CD14-positive monocyte (primary cell): ENCODE results near the gene CDH12. TPM values are rescaled to one million over a fixed set of nuclear protein-coding genes. Genes with fewer than 3 reads are reported as not detected.

ENCODE experiments used
- DNase-seq, 3 donors: peaks; one replicate each; pipeline ENCODE4 v3.0.0-alpha.2; 2011 to 2022
- H2AFZ ChIP-seq: 2 replicates; pipeline ENCODE4 v1.6.0; 2012; ENCODE audit warnings: mild to moderate bottlenecking, low read depth, low read length, inconsistent platforms; ENCODE audit not compliant: insufficient read depth, poor library complexity, severe bottlenecking
- H3K27ac ChIP-seq, 2 donors: 1 replicate in 1 of 2; 2 replicates in 1 of 2; pipeline ENCODE4 v1.5.1; 2012 to 2013; ENCODE audit warnings: low read length in 2 of 2, control low read depth in 1 of 2, inconsistent platforms in 1 of 2, low read depth in 1 of 2, mild to moderate bottlenecking in 1 of 2
- H3K27me3 ChIP-seq, 2 donors: one replicate each; pipeline versions ENCODE4 v1.6.0 to v1.6.1; 2011 to 2013; ENCODE audit warnings: low read length in 2 of 2; ENCODE audit not compliant: control insufficient read depth in 2 of 2, insufficient read depth in 2 of 2
- H3K36me3 ChIP-seq, 2 donors: replicated peaks in 1 of 2; 1 replicate in 1 of 2; 2 replicates in 1 of 2; pipeline versions ENCODE4 v1.5.1 to v1.6.1; 2012 to 2013; ENCODE audit warnings: low read length in 2 of 2, control low read depth in 1 of 2, inconsistent platforms in 1 of 2, mild to moderate bottlenecking in 1 of 2; ENCODE audit not compliant: insufficient read depth in 2 of 2, control insufficient read depth in 1 of 2
- H3K4me1 ChIP-seq, 2 donors: 1 replicate in 1 of 2; 2 replicates in 1 of 2; pipeline versions ENCODE4 v1.5.1 to v1.6.1; 2012 to 2013; ENCODE audit warnings: low read length in 2 of 2, control low read depth in 1 of 2, inconsistent platforms in 1 of 2, mild to moderate bottlenecking in 1 of 2, moderate library complexity in 1 of 2; ENCODE audit not compliant: insufficient read depth in 2 of 2, control insufficient read depth in 1 of 2
- H3K4me2 ChIP-seq: replicated peaks from 2 replicates; pipeline ENCODE3; 2012; ENCODE audit warnings: low read length, moderate library complexity, mild to moderate bottlenecking; ENCODE audit not compliant: poor library complexity, severe bottlenecking; ENCODE audit errors: extremely low read depth
- H3K4me3 ChIP-seq, 3 experiments: fragments of 200-600 bp in 1 of 3; sonication (generic) in 1 of 3; replicated peaks in 1 of 3; 1 replicate in 2 of 3; 2 replicates in 1 of 3; pipeline ENCODE4 v1.5.1; 2011 to 2013; ENCODE audit warnings: low read length in 3 of 3, mild to moderate bottlenecking in 3 of 3, control low read depth in 2 of 3, low read depth in 2 of 3, inconsistent platforms in 1 of 3, moderate library complexity in 1 of 3
- H3K79me2 ChIP-seq: 2 replicates; pipeline ENCODE4 v1.6.0; 2012; ENCODE audit warnings: mild to moderate bottlenecking, control low read depth, inconsistent platforms, low read length, moderate library complexity; ENCODE audit not compliant: insufficient read depth
- H3K9ac ChIP-seq: 2 replicates; pipeline ENCODE4 v1.6.0; 2017; ENCODE audit warnings: low read length, mild to moderate bottlenecking; ENCODE audit not compliant: insufficient read depth, poor library complexity, severe bottlenecking
- H3K9me3 ChIP-seq, 2 donors: replicated peaks in 1 of 2; 1 replicate in 1 of 2; 2 replicates in 1 of 2; pipeline versions ENCODE4 v1.5.1 to v1.6.1; 2012 to 2013; ENCODE audit warnings: low read length in 2 of 2, control low read depth in 1 of 2; ENCODE audit not compliant: control insufficient read depth in 1 of 2, insufficient read depth in 1 of 2
- H4K20me1 ChIP-seq: 2 replicates; pipeline ENCODE4 v1.6.0; 2012; ENCODE audit warnings: mild to moderate bottlenecking, low read length, control low read depth, moderate library complexity; ENCODE audit not compliant: insufficient read depth
- H3K27ac Mint-ChIP-seq, 7 donors: one replicate each; pipeline ENCODE4 v1.8.0; 2020; ENCODE audit warnings: mild to moderate bottlenecking in 7 of 7, mixed read lengths in 7 of 7, moderate library complexity in 6 of 7, inconsistent platforms in 2 of 7
- H3K27me3 Mint-ChIP-seq, 3 donors: one replicate each; pipeline ENCODE4 v1.8.0; 2021 to 2022; ENCODE audit warnings: low read depth in 3 of 3, mild to moderate bottlenecking in 3 of 3, mixed read lengths in 3 of 3, moderate library complexity in 3 of 3, inconsistent platforms in 1 of 3
- H3K36me3 Mint-ChIP-seq, 2 donors: one replicate each; pipeline ENCODE4 v1.8.0; 2020; ENCODE audit warnings: mixed read lengths in 2 of 2, inconsistent platforms in 1 of 2, mild to moderate bottlenecking in 1 of 2
- H3K4me1 Mint-ChIP-seq: one replicate; pipeline ENCODE4 v1.8.0; 2020; ENCODE audit warnings: mild to moderate bottlenecking, mixed read lengths
- H3K4me3 Mint-ChIP-seq, 2 donors: one replicate each; pipeline ENCODE4 v1.8.0; 2020; ENCODE audit warnings: mild to moderate bottlenecking in 2 of 2, mixed read lengths in 2 of 2, moderate library complexity in 1 of 2
- H3K9me3 Mint-ChIP-seq, 7 donors: one replicate each; pipeline ENCODE4 v1.8.0; 2020 to 2022; ENCODE audit warnings: mixed read lengths in 7 of 7, mild to moderate bottlenecking in 6 of 7, moderate library complexity in 6 of 7, inconsistent platforms in 2 of 7
- CTCF ChIP-seq: fragments of 200-600 bp; IDR thresholded peaks from one replicate; pipeline ENCODE4 v1.8.0; 2022; ENCODE audit warnings: antibody characterized with exemption, mild to moderate bottlenecking
- intact Hi-C, 2 donors: fragments of 100-400 bp; cut with micrococcal nuclease; formaldehyde crosslinking; loops; one replicate each; pipeline versions ENCODE4 v1.15.0 to v1.15.1; 2023
- polyA plus RNA-seq, 3 donors: library from polyadenylated mRNA; depleted of rRNA in 1 of 3; unstranded in 2 of 3; stranded (reverse) in 1 of 3; fragments of 300-500 nt in 2 of 3; fragments of >200 nt in 1 of 3; fragmentation: Illumina TruSeq in 2 of 3; gene quantifications; 1 replicate in 2 of 3; 2 replicates in 1 of 3; pipeline ENCODE4 v1.2.3, GENCODE V29; 2012 to 2021

Gene CDH12
- polyA plus RNA-seq, 3 donors: not detected

DNA sequence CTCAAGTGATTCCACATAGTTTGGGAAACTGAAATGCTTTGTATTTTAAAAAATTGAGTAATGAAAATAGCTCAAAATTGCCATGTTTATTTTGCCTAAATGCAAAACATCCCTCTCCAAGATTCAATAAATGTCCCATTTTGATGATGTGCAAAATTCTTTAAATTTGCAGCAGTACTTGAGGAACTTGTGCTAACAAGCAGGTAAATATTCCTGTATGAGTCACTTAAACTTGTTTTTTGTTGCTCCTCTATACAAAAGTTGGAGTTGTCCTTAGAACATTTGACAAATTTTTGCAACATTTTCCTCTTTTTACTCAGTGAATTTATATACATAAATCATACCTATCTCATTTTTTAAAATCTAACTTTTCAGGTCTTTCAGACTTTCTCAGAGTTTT is 280.2 kb downstream of the CDH12 start:
- intact Hi-C loops: no loop called here
- H3K36me3 Mint-ChIP-seq: no peaks in the 10 kb centered on the region
- Histone ChIP-seq H3K36me3 (no peaks in the 10 kb centered on the region), H3K4me1 (no peaks in the 10 kb centered on the region), H2AFZ (no peak overlapping the region), H3K4me3 (no peak overlapping the region), H3K4me2 (no peak overlapping the region), H3K79me2 (no peaks in the 10 kb centered on the region), H3K27ac (no peak overlapping the region), H3K27me3 (no peaks in the 10 kb centered on the region), H3K9me3 (peaks cover 0 to 3% of the 10 kb centered on the region in 2 donors), H4K20me1 (no peaks in the 10 kb centered on the region), H3K9ac (no peak overlapping the region)
- no peak overlapping the region for H3K4me3 Mint-ChIP-seq
- H3K4me1 Mint-ChIP-seq: no peaks in the 10 kb centered on the region
- TF ChIP-seq CTCF: no peak
- DNase-seq: no peak
- peaks cover 0 to 4% (median 2%) of the 10 kb centered on the region in 7 donors for H3K9me3 Mint-ChIP-seq
- peaks cover 0 to 1% (median 0%) of the 10 kb centered on the region in 3 donors for H3K27me3 Mint-ChIP-seq
- H3K27ac Mint-ChIP-seq: no peak overlapping the region

- intact Hi-C loops: no loop called here
- DNase-seq: no peak
- no peaks in the 10 kb centered on the region for H3K36me3 Mint-ChIP-seq
These were observed 285.2 kb downstream of the CDH12 start for GRCh38 chr5:22567983-22568382.

More at GRCh38 chr5:22567983-22568382, 285.2 kb downstream of the CDH12 start:
- Histone ChIP-seq H3K27ac (no peak overlapping the region), H4K20me1 (no peaks in the 10 kb centered on the region), H3K79me2 (no peaks in the 10 kb centered on the region), H3K36me3 (no peaks in the 10 kb centered on the region), H3K4me1 (no peaks in the 10 kb centered on the region), H3K9ac (no peak overlapping the region), H3K4me3 (no peak overlapping the region), H3K9me3 (peaks cover 0 to 3% of the 10 kb centered on the region in 2 donors), H2AFZ (no peak overlapping the region), H3K4me2 (no peak overlapping the region), H3K27me3 (no peaks in the 10 kb centered on the region)
- H3K4me3 Mint-ChIP-seq: no peak overlapping the region
- peaks cover 0 to 1% (median 0%) of the 10 kb centered on the region in 3 donors for H3K27me3 Mint-ChIP-seq
- peaks cover 0 to 8% (median 1%) of the 10 kb centered on the region in 7 donors for H3K9me3 Mint-ChIP-seq
- H3K27ac Mint-ChIP-seq: no peak overlapping the region
- H3K4me1 Mint-ChIP-seq: no peaks in the 10 kb centered on the region
- TF ChIP-seq CTCF: no peak
